Mesendoderm (in vitro differentiated cells): ENCODE measurements around the gene FSTL1.

Experiments
- DNase-seq: peaks from one replicate; pipeline ENCODE4 v3.0.0; 2013
- H2AK5ac ChIP-seq: 2 replicates; pipeline ENCODE4 v1.6.1; 2013; ENCODE audit warnings: low read length, inconsistent platforms
- H2BK120ac ChIP-seq: 2 replicates; pipeline ENCODE4 v1.6.1; 2013; ENCODE audit warnings: low read depth, mild to moderate bottlenecking, low read length, moderate library complexity, mixed read lengths
- H2BK15ac ChIP-seq: replicated peaks from 2 replicates; pipeline ENCODE4 v1.6.1; 2013; ENCODE audit warnings: low read depth, mild to moderate bottlenecking, moderate library complexity
- H2BK5ac ChIP-seq: 2 replicates; pipeline ENCODE4 v1.6.1; 2013; ENCODE audit warnings: low read length, inconsistent platforms
- H3K18ac ChIP-seq: 2 replicates; pipeline ENCODE4 v1.6.1; 2013; ENCODE audit warnings: mild to moderate bottlenecking, low read length, mixed read lengths
- H3K23ac ChIP-seq: one replicate; pipeline ENCODE4 v1.6.1; 2013; ENCODE audit warnings: low read length
- H3K27ac ChIP-seq: 2 replicates; pipeline ENCODE4 v1.5.1; 2013; ENCODE audit warnings: low read depth, mild to moderate bottlenecking, inconsistent platforms, low read length, moderate library complexity
- H3K27me3 ChIP-seq: 2 replicates; pipeline ENCODE4 v1.6.1; 2013; ENCODE audit warnings: low read length, control low read depth, mild to moderate bottlenecking, inconsistent platforms; ENCODE audit not compliant: insufficient read depth, poor library complexity
- H3K36me3 ChIP-seq: 2 replicates; pipeline ENCODE4 v1.6.1; 2013; ENCODE audit warnings: low read length, inconsistent platforms; ENCODE audit not compliant: control insufficient read depth, insufficient read depth
- H3K4ac ChIP-seq: one replicate; pipeline ENCODE4 v1.6.1; 2013; ENCODE audit warnings: low read depth, mild to moderate bottlenecking, low read length, moderate library complexity
- H3K4me1 ChIP-seq: 2 replicates; pipeline ENCODE4 v1.6.1; 2013; ENCODE audit warnings: low read depth, low read length, inconsistent platforms; ENCODE audit not compliant: control insufficient read depth
- H3K4me2 ChIP-seq: 2 replicates; pipeline ENCODE4 v1.6.1; 2013; ENCODE audit warnings: low read length
- H3K4me3 ChIP-seq: 2 replicates; pipeline ENCODE4 v1.5.1; 2013; ENCODE audit warnings: mild to moderate bottlenecking, low read length
- H3K56ac ChIP-seq: one replicate; pipeline ENCODE4 v1.6.1; 2013; ENCODE audit warnings: low read length
- H3K79me1 ChIP-seq: 2 replicates; pipeline ENCODE4 v1.6.1; 2013; ENCODE audit warnings: low read length, inconsistent platforms
- H3K79me2 ChIP-seq: 2 replicates; pipeline ENCODE4 v1.6.1; 2013; ENCODE audit warnings: mild to moderate bottlenecking, low read length; ENCODE audit not compliant: control insufficient read depth, insufficient read depth
- H3K9ac ChIP-seq: 2 replicates; pipeline ENCODE4 v1.6.1; 2013; ENCODE audit warnings: low read length, inconsistent platforms
- H4K5ac ChIP-seq: one replicate; pipeline ENCODE4 v1.6.1; 2013; ENCODE audit warnings: low read length
- H4K8ac ChIP-seq: one replicate; pipeline ENCODE4 v1.6.1; 2013; ENCODE audit warnings: low read depth, mild to moderate bottlenecking, control low read depth, low read length, moderate library complexity
- WGBS: extraction: QIAGEN DNeasy Blood & Tissue Kit; methylation state at CpG from one replicate; pipeline ENCODE4 v1.1.7; 2013; ENCODE audit warnings: low lambda C conversion rate, missing lambda C conversion rate; ENCODE audit not compliant: insufficient coverage; ENCODE audit errors: extremely low coverage; 5-methylcytosine and 5-hydroxymethylcytosine counted together

Gene FSTL1

GRCh38 chr3:120442975-120443517, 7.7 kb downstream of the FSTL1 start:
- Histone ChIP-seq H3K27ac (no peak overlapping the region), H3K36me3 (peaks cover 1% of the 10 kb centered on the region), H3K56ac (no peak overlapping the region), H3K79me2 (peaks cover 46% of the 10 kb centered on the region), H2BK120ac (no peak overlapping the region), H3K79me1 (peaks cover 26% of the 10 kb centered on the region), H3K4me2 (no peak overlapping the region), H2AK5ac (no peak overlapping the region), H4K5ac (no peak overlapping the region), H4K8ac (no peak overlapping the region), H3K4me1 (peaks cover 2% of the 10 kb centered on the region), H3K9ac (no peak overlapping the region), H3K4ac (no peak overlapping the region), H2BK15ac (no peak overlapping the region), H3K18ac (no peak overlapping the region), H2BK5ac (no peak overlapping the region), H3K27me3 (no peaks in the 10 kb centered on the region), H3K23ac (no peak overlapping the region), H3K4me3 (no peak overlapping the region)
- WGBS = no CpG with 5 or more reads among the region's 2 CpGs
- DNase-seq = peak; percentile 72

- Histone ChIP-seq H2AK5ac (no peak overlapping the region), H2BK120ac (no peak overlapping the region), H3K56ac (no peak overlapping the region), H3K4me3 (no peak overlapping the region), H3K36me3 (peaks cover 1% of the 10 kb centered on the region), H2BK15ac (no peak overlapping the region), H3K4me2 (no peak overlapping the region), H3K4me1 (no peaks in the 10 kb centered on the region), H4K5ac (no peak overlapping the region), H2BK5ac (no peak overlapping the region), H3K9ac (no peak overlapping the region), H4K8ac (no peak overlapping the region), H3K4ac (no peak overlapping the region), H3K79me1 (peaks cover 20% of the 10 kb centered on the region), H3K79me2 (peaks cover 39% of the 10 kb centered on the region), H3K18ac (no peak overlapping the region), H3K23ac (no peak overlapping the region), H3K27ac (no peak overlapping the region), H3K27me3 (no peaks in the 10 kb centered on the region)
- WGBS = no CpG with 5 or more reads among the region's 4 CpGs
- no peak for DNase-seq
Observed at GRCh38 chr3:120441776-120442175, 9.0 kb downstream of the FSTL1 start.

- no peak overlapping the region for H2BK120ac ChIP-seq
- H3K4me2 ChIP-seq = no peak overlapping the region
- peaks cover 1% of the 10 kb centered on the region for H3K36me3 ChIP-seq
- H3K27ac ChIP-seq = no peak overlapping the region
- no peak overlapping the region for H3K23ac ChIP-seq
- H3K56ac ChIP-seq = no peak overlapping the region
- no peak overlapping the region for H4K5ac ChIP-seq
- no peak overlapping the region for H3K18ac ChIP-seq
- no peaks in the 10 kb centered on the region for H3K27me3 ChIP-seq
- no peak overlapping the region for H2BK15ac ChIP-seq
- no peak overlapping the region for H2BK5ac ChIP-seq
- no peak for DNase-seq
- H4K8ac ChIP-seq = no peak overlapping the region
- no peak overlapping the region for H3K4me3 ChIP-seq
- H3K4ac ChIP-seq = no peak overlapping the region
- WGBS = no CpG with 5 or more reads among the region's 3 CpGs
- no peak overlapping the region for H2AK5ac ChIP-seq
- H3K4me1 ChIP-seq = peaks cover 3% of the 10 kb centered on the region
- H3K79me2 ChIP-seq = peaks cover 32% of the 10 kb centered on the region
- peaks cover 16% of the 10 kb centered on the region for H3K79me1 ChIP-seq
- H3K9ac ChIP-seq = no peak overlapping the region
Observed at GRCh38 chr3:120440762-120441161, 10.0 kb downstream of the FSTL1 start.

- Histone ChIP-seq H3K23ac (no peak overlapping the region), H2BK5ac (no peak overlapping the region), H3K27me3 (no peaks in the 10 kb centered on the region), H2BK15ac (no peak overlapping the region), H3K79me2 (peaks cover 33% of the 10 kb centered on the region), H4K8ac (no peak overlapping the region), H3K4me1 (peaks cover 5% of the 10 kb centered on the region), H3K36me3 (peaks cover 1% of the 10 kb centered on the region), H3K18ac (no peak overlapping the region), H3K9ac (no peak overlapping the region), H3K4me3 (no peak overlapping the region), H2BK120ac (no peak overlapping the region), H4K5ac (no peak overlapping the region), H2AK5ac (no peak overlapping the region), H3K4ac (no peak overlapping the region), H3K4me2 (no peak overlapping the region), H3K79me1 (peaks cover 21% of the 10 kb centered on the region), H3K27ac (no peak overlapping the region), H3K56ac (no peak overlapping the region)
- no peak for DNase-seq
- no CpG with 5 or more reads among the region's 5 CpGs for WGBS
Observed at GRCh38 chr3:120440001-120440703, 10.6 kb downstream of the FSTL1 start.

- Histone ChIP-seq H2BK15ac (no peak overlapping the region), H3K4me1 (peaks cover 5% of the 10 kb centered on the region)
- WGBS = no CpG with 5 or more reads among the region's 10 CpGs
Observed at GRCh38 chr3:120438665-120439370, 12.0 kb downstream of the FSTL1 start.

More at GRCh38 chr3:120438665-120439370, 12.0 kb downstream of the FSTL1 start:
- H3K4me3 ChIP-seq = no peak overlapping the region
- H3K27ac ChIP-seq = no peak overlapping the region
- H3K36me3 ChIP-seq = peaks cover 3% of the 10 kb centered on the region
- H2BK120ac ChIP-seq = no peak overlapping the region
- H4K5ac ChIP-seq = no peak overlapping the region
- no peak overlapping the region for H2BK5ac ChIP-seq
- DNase-seq = no peak
- H3K9ac ChIP-seq = no peak overlapping the region
- peaks cover 39% of the 10 kb centered on the region for H3K79me2 ChIP-seq
- no peak overlapping the region for H4K8ac ChIP-seq
- H3K79me1 ChIP-seq = peaks cover 22% of the 10 kb centered on the region
- H3K4me2 ChIP-seq = no peak overlapping the region
- no peak overlapping the region for H3K18ac ChIP-seq
- no peak overlapping the region for H3K56ac ChIP-seq
- H2AK5ac ChIP-seq = no peak overlapping the region
- H3K23ac ChIP-seq = no peak overlapping the region
- H3K27me3 ChIP-seq = no peaks in the 10 kb centered on the region
- no peak overlapping the region for H3K4ac ChIP-seq
